PFSK-1 (cell line): ENCODE data around the gene CEP162.

Experiments
- POLR2AphosphoS5 ChIP-seq: IDR thresholded peaks from 2 replicates; pipeline ENCODE4 v1.6.1; 2012; ENCODE audit warnings: low read depth, mild to moderate bottlenecking, control low read depth, low read length, moderate library complexity
- SIN3A ChIP-seq: IDR thresholded peaks from 2 replicates; pipeline ENCODE4 v1.6.1; 2012; ENCODE audit warnings: mild to moderate bottlenecking, low read length, moderate library complexity, borderline replicate concordance; ENCODE audit not compliant: insufficient read depth
- TAF1 ChIP-seq: IDR thresholded peaks from 2 replicates; pipeline ENCODE4 v1.6.1; 2012; ENCODE audit warnings: low read length, control low read depth, borderline replicate concordance; ENCODE audit not compliant: insufficient read depth
- TF ChIP-seq, protein P1 (sequence below), 2 experiments: IDR thresholded peaks; 2 replicates each; pipeline versions ENCODE4 v1.6.1 to v1.8.0; 2011 to 2012; ENCODE audit warnings: low read depth in 2 of 2, low read length in 2 of 2, control low read depth in 1 of 2, inconsistent platforms in 1 of 2, mild to moderate bottlenecking in 1 of 2, moderate library complexity in 1 of 2; ENCODE audit not compliant: insufficient read depth in 1 of 2

DNA sequence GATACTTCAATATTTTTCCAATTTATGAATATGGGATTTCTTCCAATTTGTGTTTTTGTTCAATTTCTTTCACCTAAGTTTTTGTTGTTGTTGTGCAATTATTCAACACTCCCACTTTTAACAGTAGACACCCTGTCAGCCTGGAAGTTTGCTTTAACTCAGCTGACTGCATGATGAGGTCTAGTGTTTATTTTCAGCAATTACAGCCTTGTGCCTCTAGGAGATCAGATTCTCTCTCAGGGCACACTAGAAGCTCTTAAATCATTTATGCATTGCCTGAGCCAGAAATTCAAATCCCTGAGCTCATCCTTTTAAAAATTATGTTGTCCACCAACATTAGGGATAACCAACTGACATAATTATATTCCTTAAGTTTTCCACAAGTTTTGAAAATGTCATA lies 108.2 kb downstream of the CEP162 start:
- TF ChIP-seq POLR2AphosphoS5 (no peak), TAF1 (no peak), SIN3A (no peak)
- TF ChIP-seq, protein P1, sequence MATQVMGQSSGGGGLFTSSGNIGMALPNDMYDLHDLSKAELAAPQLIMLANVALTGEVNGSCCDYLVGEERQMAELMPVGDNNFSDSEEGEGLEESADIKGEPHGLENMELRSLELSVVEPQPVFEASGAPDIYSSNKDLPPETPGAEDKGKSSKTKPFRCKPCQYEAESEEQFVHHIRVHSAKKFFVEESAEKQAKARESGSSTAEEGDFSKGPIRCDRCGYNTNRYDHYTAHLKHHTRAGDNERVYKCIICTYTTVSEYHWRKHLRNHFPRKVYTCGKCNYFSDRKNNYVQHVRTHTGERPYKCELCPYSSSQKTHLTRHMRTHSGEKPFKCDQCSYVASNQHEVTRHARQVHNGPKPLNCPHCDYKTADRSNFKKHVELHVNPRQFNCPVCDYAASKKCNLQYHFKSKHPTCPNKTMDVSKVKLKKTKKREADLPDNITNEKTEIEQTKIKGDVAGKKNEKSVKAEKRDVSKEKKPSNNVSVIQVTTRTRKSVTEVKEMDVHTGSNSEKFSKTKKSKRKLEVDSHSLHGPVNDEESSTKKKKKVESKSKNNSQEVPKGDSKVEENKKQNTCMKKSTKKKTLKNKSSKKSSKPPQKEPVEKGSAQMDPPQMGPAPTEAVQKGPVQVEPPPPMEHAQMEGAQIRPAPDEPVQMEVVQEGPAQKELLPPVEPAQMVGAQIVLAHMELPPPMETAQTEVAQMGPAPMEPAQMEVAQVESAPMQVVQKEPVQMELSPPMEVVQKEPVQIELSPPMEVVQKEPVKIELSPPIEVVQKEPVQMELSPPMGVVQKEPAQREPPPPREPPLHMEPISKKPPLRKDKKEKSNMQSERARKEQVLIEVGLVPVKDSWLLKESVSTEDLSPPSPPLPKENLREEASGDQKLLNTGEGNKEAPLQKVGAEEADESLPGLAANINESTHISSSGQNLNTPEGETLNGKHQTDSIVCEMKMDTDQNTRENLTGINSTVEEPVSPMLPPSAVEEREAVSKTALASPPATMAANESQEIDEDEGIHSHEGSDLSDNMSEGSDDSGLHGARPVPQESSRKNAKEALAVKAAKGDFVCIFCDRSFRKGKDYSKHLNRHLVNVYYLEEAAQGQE (IDR thresholded peaks at IDR 0.05; ENCODE audit: insufficient read depth in 1 of 2, low read depth in 2 of 2, low read length in 2 of 2) = no peak
